ENCODE data around the gene MARS1.
A peak's percentile ranks its signal among the peaks of the same experiment; 100 is the strongest.

MARS1 gene

DNA sequence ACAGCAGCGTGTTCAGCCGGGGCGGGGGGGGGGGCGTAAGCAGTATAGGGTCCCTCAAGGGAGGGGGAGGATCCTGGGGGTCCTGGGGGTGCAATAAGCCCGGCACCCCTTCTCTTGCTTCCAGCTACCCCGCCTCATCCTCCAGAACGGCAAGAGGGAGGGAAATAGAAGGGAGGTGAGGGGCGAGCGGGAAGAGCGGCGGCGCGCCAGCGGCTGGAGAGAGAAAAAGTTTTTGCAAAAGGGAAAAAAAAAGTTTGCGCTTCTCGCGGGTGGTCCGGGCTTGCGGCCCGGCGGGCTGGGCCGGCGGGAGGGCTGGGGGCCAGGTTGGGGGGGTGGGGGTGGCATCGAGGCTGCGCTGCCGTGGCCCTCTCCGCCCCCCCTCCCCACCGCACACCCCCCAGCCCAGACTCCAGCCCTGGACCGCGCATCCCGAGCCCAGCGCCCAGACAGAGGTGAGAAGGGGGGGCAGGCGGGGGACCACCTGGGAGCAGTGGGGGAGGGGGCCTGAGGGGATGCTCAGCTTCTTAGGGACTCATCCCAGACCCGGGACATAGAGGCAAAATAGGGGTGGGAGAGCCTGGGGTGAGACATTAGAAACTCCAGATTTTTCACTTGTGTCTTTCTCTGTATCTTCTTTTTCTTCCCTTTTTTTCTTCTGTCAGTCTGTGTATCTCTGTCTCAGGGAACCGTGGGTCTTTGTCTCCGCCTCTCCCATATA, 28.0 kb upstream of the MARS1 start, which contains the start of gene GLI1:
TSS of gene GLI1 (plus strand) at position 36 of the 718 bp plus-strand sequence. CDS start 3,907 bp downstream, outside the sequence.
- Histone ChIP-seq H3K36me3 (ENCODE audit: control insufficient read depth in 2 of 2, insufficient read depth in 1 of 2, low read length in 2 of 2) (no peaks in the 10 kb centered on the region), H3K4me1 (ENCODE audit: control insufficient read depth, insufficient read depth, low read length) (peaks cover 8% of the 10 kb centered on the region), H3K27ac (ENCODE audit: extremely low read depth, low read depth, low read length) (peak within 1 kb of the TSS; percentile 47; the same call in 1 of the 2 replicates), H3K9me3 (ENCODE audit: control insufficient read depth, insufficient read depth, low read depth, low read length) (no peaks in the 10 kb centered on the region), H3K4me3 (ENCODE audit: low read depth, low read length) (peak within 1 kb of the TSS; percentile 57)
- ChIA-PET CTCF (interaction anchor here (1.0 to 4.2 kb wide), 28 partner anchors 7 to 246 kb away, joined by 3 to 38 read pairs (median 5); partner anchors contain the start of genes DDIT3 and INHBC), POLR2A (interaction anchor here (0.6 to 4.0 kb wide), 3 partner anchors 47 to 230 kb away, joined by 3 to 13 read pairs (median 11); partner anchors contain the start of genes DDIT3 and SHMT2)
- TF ChIP-seq, protein P1, sequence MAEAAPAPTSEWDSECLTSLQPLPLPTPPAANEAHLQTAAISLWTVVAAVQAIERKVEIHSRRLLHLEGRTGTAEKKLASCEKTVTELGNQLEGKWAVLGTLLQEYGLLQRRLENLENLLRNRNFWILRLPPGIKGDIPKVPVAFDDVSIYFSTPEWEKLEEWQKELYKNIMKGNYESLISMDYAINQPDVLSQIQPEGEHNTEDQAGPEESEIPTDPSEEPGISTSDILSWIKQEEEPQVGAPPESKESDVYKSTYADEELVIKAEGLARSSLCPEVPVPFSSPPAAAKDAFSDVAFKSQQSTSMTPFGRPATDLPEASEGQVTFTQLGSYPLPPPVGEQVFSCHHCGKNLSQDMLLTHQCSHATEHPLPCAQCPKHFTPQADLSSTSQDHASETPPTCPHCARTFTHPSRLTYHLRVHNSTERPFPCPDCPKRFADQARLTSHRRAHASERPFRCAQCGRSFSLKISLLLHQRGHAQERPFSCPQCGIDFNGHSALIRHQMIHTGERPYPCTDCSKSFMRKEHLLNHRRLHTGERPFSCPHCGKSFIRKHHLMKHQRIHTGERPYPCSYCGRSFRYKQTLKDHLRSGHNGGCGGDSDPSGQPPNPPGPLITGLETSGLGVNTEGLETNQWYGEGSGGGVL (tag by site-specific recombination; IDR thresholded peaks at IDR 0.05): peak; percentile 69
- no peak for TF ChIP-seq ZNF561 (tag by site-specific recombination; IDR thresholded peaks at IDR 0.05; ENCODE audit: borderline replicate concordance)
- peak; percentile 92 for TF ChIP-seq GLIS2 (tag by site-specific recombination; IDR thresholded peaks at IDR 0.05)
- no peak for TF ChIP-seq YY2 (tag by site-specific recombination; IDR thresholded peaks at IDR 0.05)
- TF ChIP-seq ZFHX2 (tag by site-specific recombination; conservative IDR thresholded peaks at IDR 0.05): peak; percentile 26; the same call in 1 of the 2 replicates
- TF ChIP-seq ZNF169 (tag by site-specific recombination; IDR thresholded peaks at IDR 0.05): no peak
- TF ChIP-seq KLF8 (tag by site-specific recombination; IDR thresholded peaks at IDR 0.05): peak; percentile 61; the same call in 1 of the 2 replicates
- TF ChIP-seq, protein P2, sequence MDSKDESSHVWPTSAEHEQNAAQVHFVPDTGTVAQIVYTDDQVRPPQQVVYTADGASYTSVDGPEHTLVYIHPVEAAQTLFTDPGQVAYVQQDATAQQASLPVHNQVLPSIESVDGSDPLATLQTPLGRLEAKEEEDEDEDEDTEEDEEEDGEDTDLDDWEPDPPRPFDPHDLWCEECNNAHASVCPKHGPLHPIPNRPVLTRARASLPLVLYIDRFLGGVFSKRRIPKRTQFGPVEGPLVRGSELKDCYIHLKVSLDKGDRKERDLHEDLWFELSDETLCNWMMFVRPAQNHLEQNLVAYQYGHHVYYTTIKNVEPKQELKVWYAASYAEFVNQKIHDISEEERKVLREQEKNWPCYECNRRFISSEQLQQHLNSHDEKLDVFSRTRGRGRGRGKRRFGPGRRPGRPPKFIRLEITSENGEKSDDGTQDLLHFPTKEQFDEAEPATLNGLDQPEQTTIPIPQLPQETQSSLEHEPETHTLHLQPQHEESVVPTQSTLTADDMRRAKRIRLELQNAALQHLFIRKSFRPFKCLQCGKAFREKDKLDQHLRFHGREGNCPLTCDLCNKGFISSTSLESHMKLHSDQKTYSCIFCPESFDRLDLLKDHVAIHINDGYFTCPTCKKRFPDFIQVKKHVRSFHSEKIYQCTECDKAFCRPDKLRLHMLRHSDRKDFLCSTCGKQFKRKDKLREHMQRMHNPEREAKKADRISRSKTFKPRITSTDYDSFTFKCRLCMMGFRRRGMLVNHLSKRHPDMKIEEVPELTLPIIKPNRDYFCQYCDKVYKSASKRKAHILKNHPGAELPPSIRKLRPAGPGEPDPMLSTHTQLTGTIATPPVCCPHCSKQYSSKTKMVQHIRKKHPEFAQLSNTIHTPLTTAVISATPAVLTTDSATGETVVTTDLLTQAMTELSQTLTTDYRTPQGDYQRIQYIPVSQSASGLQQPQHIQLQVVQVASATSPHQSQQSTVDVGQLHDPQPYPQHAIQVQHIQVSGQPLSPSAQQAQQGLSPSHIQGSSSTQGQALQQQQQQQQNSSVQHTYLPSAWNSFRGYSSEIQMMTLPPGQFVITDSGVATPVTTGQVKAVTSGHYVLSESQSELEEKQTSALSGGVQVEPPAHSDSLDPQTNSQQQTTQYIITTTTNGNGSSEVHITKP (tag by site-specific recombination; IDR thresholded peaks at IDR 0.05): 0 out of 2 replicates have a peak, but pooled peaks have one; percentile 1
- TF ChIP-seq MZF1 (tag by site-specific recombination; IDR thresholded peaks at IDR 0.05; ENCODE audit: borderline replicate concordance): no peak
- no peak for TF ChIP-seq ZNF404 (tag by site-specific recombination; IDR thresholded peaks at IDR 0.05)
- peak; percentile 20; the same call in 1 of the 2 replicates for TF ChIP-seq EGR2 (tag by site-specific recombination; IDR thresholded peaks at IDR 0.05; ENCODE audit: low read depth)
- TF ChIP-seq GLIS1 (tag by site-specific recombination; IDR thresholded peaks at IDR 0.05): peak; percentile 68
- TF ChIP-seq, protein P3, sequence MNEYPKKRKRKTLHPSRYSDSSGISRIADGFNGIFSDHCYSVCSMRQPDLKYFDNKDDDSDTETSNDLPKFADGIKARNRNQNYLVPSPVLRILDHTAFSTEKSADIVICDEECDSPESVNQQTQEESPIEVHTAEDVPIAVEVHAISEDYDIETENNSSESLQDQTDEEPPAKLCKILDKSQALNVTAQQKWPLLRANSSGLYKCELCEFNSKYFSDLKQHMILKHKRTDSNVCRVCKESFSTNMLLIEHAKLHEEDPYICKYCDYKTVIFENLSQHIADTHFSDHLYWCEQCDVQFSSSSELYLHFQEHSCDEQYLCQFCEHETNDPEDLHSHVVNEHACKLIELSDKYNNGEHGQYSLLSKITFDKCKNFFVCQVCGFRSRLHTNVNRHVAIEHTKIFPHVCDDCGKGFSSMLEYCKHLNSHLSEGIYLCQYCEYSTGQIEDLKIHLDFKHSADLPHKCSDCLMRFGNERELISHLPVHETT (tag by site-specific recombination; IDR thresholded peaks at IDR 0.05): peak; percentile 7; the same call in 1 of the 2 replicates
- TF ChIP-seq ZFP41 (tag by site-specific recombination; IDR thresholded peaks at IDR 0.05; ENCODE audit: borderline replicate concordance): no peak
- no peak for TF ChIP-seq ZNF2 (tag by site-specific recombination; IDR thresholded peaks at IDR 0.05)
- TF ChIP-seq, protein P4, sequence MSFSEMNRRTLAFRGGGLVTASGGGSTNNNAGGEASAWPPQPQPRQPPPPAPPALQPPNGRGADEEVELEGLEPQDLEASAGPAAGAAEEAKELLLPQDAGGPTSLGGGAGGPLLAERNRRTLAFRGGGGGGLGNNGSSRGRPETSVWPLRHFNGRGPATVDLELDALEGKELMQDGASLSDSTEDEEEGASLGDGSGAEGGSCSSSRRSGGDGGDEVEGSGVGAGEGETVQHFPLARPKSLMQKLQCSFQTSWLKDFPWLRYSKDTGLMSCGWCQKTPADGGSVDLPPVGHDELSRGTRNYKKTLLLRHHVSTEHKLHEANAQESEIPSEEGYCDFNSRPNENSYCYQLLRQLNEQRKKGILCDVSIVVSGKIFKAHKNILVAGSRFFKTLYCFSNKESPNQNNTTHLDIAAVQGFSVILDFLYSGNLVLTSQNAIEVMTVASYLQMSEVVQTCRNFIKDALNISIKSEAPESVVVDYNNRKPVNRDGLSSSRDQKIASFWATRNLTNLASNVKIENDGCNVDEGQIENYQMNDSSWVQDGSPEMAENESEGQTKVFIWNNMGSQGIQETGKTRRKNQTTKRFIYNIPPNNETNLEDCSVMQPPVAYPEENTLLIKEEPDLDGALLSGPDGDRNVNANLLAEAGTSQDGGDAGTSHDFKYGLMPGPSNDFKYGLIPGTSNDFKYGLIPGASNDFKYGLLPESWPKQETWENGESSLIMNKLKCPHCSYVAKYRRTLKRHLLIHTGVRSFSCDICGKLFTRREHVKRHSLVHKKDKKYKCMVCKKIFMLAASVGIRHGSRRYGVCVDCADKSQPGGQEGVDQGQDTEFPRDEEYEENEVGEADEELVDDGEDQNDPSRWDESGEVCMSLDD (tag by site-specific recombination; IDR thresholded peaks at IDR 0.05): peak; percentile 82
- TF ChIP-seq, protein P5, sequence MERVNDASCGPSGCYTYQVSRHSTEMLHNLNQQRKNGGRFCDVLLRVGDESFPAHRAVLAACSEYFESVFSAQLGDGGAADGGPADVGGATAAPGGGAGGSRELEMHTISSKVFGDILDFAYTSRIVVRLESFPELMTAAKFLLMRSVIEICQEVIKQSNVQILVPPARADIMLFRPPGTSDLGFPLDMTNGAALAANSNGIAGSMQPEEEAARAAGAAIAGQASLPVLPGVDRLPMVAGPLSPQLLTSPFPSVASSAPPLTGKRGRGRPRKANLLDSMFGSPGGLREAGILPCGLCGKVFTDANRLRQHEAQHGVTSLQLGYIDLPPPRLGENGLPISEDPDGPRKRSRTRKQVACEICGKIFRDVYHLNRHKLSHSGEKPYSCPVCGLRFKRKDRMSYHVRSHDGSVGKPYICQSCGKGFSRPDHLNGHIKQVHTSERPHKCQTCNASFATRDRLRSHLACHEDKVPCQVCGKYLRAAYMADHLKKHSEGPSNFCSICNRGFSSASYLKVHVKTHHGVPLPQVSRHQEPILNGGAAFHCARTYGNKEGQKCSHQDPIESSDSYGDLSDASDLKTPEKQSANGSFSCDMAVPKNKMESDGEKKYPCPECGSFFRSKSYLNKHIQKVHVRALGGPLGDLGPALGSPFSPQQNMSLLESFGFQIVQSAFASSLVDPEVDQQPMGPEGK (tag by site-specific recombination; IDR thresholded peaks at IDR 0.05): peak; percentile 96
- no peak for TF ChIP-seq ZSCAN30 (tag by site-specific recombination; IDR thresholded peaks at IDR 0.05)
- no peak for TF ChIP-seq REPIN1 (tag by site-specific recombination; IDR thresholded peaks at IDR 0.05; ENCODE audit: low read depth)
- no peak for TF ChIP-seq ZNF585B (tag by site-specific recombination; IDR thresholded peaks at IDR 0.05)
- TF ChIP-seq, protein P6, sequence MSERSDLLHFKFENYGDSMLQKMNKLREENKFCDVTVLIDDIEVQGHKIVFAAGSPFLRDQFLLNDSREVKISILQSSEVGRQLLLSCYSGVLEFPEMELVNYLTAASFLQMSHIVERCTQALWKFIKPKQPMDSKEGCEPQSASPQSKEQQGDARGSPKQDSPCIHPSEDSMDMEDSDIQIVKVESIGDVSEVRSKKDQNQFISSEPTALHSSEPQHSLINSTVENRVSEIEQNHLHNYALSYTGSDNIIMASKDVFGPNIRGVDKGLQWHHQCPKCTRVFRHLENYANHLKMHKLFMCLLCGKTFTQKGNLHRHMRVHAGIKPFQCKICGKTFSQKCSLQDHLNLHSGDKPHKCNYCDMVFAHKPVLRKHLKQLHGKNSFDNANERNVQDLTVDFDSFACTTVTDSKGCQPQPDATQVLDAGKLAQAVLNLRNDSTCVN (tag by site-specific recombination; optimal IDR thresholded peaks at IDR 0.05): peak; percentile 54
- TF ChIP-seq ZNF112 (tag by site-specific recombination; IDR thresholded peaks at IDR 0.05): no peak
- TF ChIP-seq ZNF341 (tag by site-specific recombination; IDR thresholded peaks at IDR 0.05; ENCODE audit: low read depth): peak; percentile 95
